Activated naive CD8-positive, alpha-beta T cell treated with anti-CD3 and anti-CD28 coated beads, Interleukin-2, amount 10 ng/mL, durations not matched to agents 7 days and 5 days (primary cell): ENCODE data around the gene ERBB4. TPM values are rescaled to one million over a fixed set of nuclear protein-coding genes. Genes with fewer than 3 reads are reported as not detected.
"Not testable (repeated sequence)": the region's sequence is repeated elsewhere in the genome, so short reads cannot be mapped to it uniquely, and the experiment has no call there.

Experiments used
- ATAC-seq: fragments of 150-1000 bp; cut with Tn5 transposase; one replicate; pipeline ENCODE4 v1.10.0; 2021; ENCODE audit warnings: low read depth, moderate library complexity
- POLR2A ChIA-PET: fragments of 350-600 bp; sonication (Branson Sonifier 250); formaldehyde crosslinking; loops from one replicate; lab custom pipeline; 2021; ENCODE audit warnings: antibody characterized with exemption; lab: Charles Lee
- DNase-seq: peaks from one replicate; pipeline ENCODE4 v3.0.0; 2021
- H3K27ac Mint-ChIP-seq: one replicate; pipeline ENCODE4 v1.8.0; 2022; ENCODE audit warnings: mild to moderate bottlenecking, mixed read lengths
- H3K27me3 Mint-ChIP-seq: one replicate; pipeline ENCODE4 v1.8.0; 2022; ENCODE audit warnings: mild to moderate bottlenecking, moderate library complexity, mixed read lengths
- H3K36me3 Mint-ChIP-seq: one replicate; pipeline ENCODE4 v1.8.0; 2021; ENCODE audit warnings: mild to moderate bottlenecking, mixed read lengths
- H3K4me1 Mint-ChIP-seq: one replicate; pipeline ENCODE4 v1.8.0; 2021; ENCODE audit warnings: mixed read lengths
- H3K4me3 Mint-ChIP-seq: one replicate; pipeline ENCODE4 v1.8.0; 2022; ENCODE audit warnings: mild to moderate bottlenecking, moderate library complexity, mixed read lengths
- H3K9me3 Mint-ChIP-seq: one replicate; pipeline ENCODE4 v1.8.0; 2021; ENCODE audit warnings: mixed read lengths
- total RNA-seq, 2 experiments: library from RNA; stranded (reverse); gene quantifications; one replicate each; pipeline ENCODE4 v1.2.3, GENCODE V29; 2021

The ERBB4 gene
- total RNA-seq, 2 experiments from 2014 or later, result not detected

GRCh38 chr2:212271583-212271982 lies 267.0 kb downstream of the ERBB4 start:
- no peaks in the 10 kb centered on the region for H3K27me3 Mint-ChIP-seq
- no peak overlapping the region for H3K27ac Mint-ChIP-seq
- no peak for DNase-seq
- no peaks in the 10 kb centered on the region for H3K36me3 Mint-ChIP-seq
- H3K9me3 Mint-ChIP-seq, result no peaks in the 10 kb centered on the region
- no peaks in the 10 kb centered on the region for H3K4me1 Mint-ChIP-seq
- no peak for ATAC-seq
- POLR2A ChIA-PET, result no interaction called here
- H3K4me3 Mint-ChIP-seq, result no peak overlapping the region

- DNase-seq (no peak), ATAC-seq (no peak)
- Mint-ChIP-seq H3K27ac (no peak overlapping the region), H3K36me3 (no peaks in the 10 kb centered on the region), H3K9me3 (no peaks in the 10 kb centered on the region), H3K4me3 (no peak overlapping the region), H3K4me1 (no peaks in the 10 kb centered on the region), H3K27me3 (no peaks in the 10 kb centered on the region)
- POLR2A ChIA-PET, result no interaction called here
These were observed 269.6 kb downstream of the ERBB4 start for GRCh38 chr2:212269005-212269404.

GRCh38 chr2:212266297-212266696 lies 272.3 kb downstream of the ERBB4 start:
- H3K4me3 Mint-ChIP-seq, result no peak overlapping the region
- H3K27me3 Mint-ChIP-seq, result no peaks in the 10 kb centered on the region
- no peaks in the 10 kb centered on the region for H3K4me1 Mint-ChIP-seq
- ATAC-seq (no peak), DNase-seq (no peak)
- H3K27ac Mint-ChIP-seq, result no peak overlapping the region
- no peaks in the 10 kb centered on the region for H3K36me3 Mint-ChIP-seq
- POLR2A ChIA-PET, result no interaction called here
- H3K9me3 Mint-ChIP-seq, result no peaks in the 10 kb centered on the region

GRCh38 chr2:212265777-212266176 lies 272.8 kb downstream of the ERBB4 start:
- Mint-ChIP-seq H3K36me3 (no peaks in the 10 kb centered on the region), H3K4me3 (no peak overlapping the region), H3K27me3 (no peaks in the 10 kb centered on the region), H3K27ac (no peak overlapping the region), H3K9me3 (no peaks in the 10 kb centered on the region), H3K4me1 (no peaks in the 10 kb centered on the region)
- DNase-seq (no peak), ATAC-seq (no peak)
- POLR2A ChIA-PET, result no interaction called here

GRCh38 chr2:212264187-212264586 lies 274.4 kb downstream of the ERBB4 start:
- Mint-ChIP-seq H3K36me3 (no peaks in the 10 kb centered on the region), H3K27ac (no peak overlapping the region), H3K4me3 (no peak overlapping the region), H3K4me1 (no peaks in the 10 kb centered on the region), H3K27me3 (no peaks in the 10 kb centered on the region), H3K9me3 (no peaks in the 10 kb centered on the region)
- ATAC-seq, result no peak
- POLR2A ChIA-PET, result no interaction called here
- no peak for DNase-seq

GRCh38 chr2:212259226-212259625 lies 279.4 kb downstream of the ERBB4 start:
- H3K27me3 Mint-ChIP-seq, result no peaks in the 10 kb centered on the region
- DNase-seq, result no peak
- POLR2A ChIA-PET, result no interaction called here
- no peak for ATAC-seq
- H3K4me1 Mint-ChIP-seq, result no peaks in the 10 kb centered on the region
- no peaks in the 10 kb centered on the region for H3K9me3 Mint-ChIP-seq
- no peaks in the 10 kb centered on the region for H3K36me3 Mint-ChIP-seq
- no peak overlapping the region for H3K27ac Mint-ChIP-seq
- no peak overlapping the region for H3K4me3 Mint-ChIP-seq

GRCh38 chr2:212254339-212254738 lies 284.3 kb downstream of the ERBB4 start:
- no peak for ATAC-seq
- H3K27me3 Mint-ChIP-seq, result no peaks in the 10 kb centered on the region

GRCh38 chr2:212249451-212249850 lies 289.2 kb downstream of the ERBB4 start:
- H3K9me3 Mint-ChIP-seq, result no peaks in the 10 kb centered on the region
- no peaks in the 10 kb centered on the region for H3K36me3 Mint-ChIP-seq
- no peaks in the 10 kb centered on the region for H3K4me1 Mint-ChIP-seq
- no peak overlapping the region for H3K4me3 Mint-ChIP-seq
- no peak for DNase-seq
- no peak for ATAC-seq
- no peaks in the 10 kb centered on the region for H3K27me3 Mint-ChIP-seq
- H3K27ac Mint-ChIP-seq, result no peak overlapping the region
- POLR2A ChIA-PET, result no interaction called here

More at GRCh38 chr2:212254339-212254738, 284.3 kb downstream of the ERBB4 start:
- POLR2A ChIA-PET, result no interaction called here
- no peak overlapping the region for H3K27ac Mint-ChIP-seq
- H3K4me3 Mint-ChIP-seq, result no peak overlapping the region
- H3K36me3 Mint-ChIP-seq, result no peaks in the 10 kb centered on the region
- DNase-seq, result no peak
- no peaks in the 10 kb centered on the region for H3K9me3 Mint-ChIP-seq
- no peaks in the 10 kb centered on the region for H3K4me1 Mint-ChIP-seq

- Mint-ChIP-seq H3K27me3 (no peaks in the 10 kb centered on the region), H3K36me3 (no peaks in the 10 kb centered on the region), H3K9me3 (no peaks in the 10 kb centered on the region), H3K4me3 (no peak overlapping the region), H3K4me1 (no peaks in the 10 kb centered on the region), H3K27ac (no peak overlapping the region)
- POLR2A ChIA-PET, result no interaction called here
- no peak for ATAC-seq
- DNase-seq, result no peak
These were observed 292.7 kb downstream of the ERBB4 start for GRCh38 chr2:212245880-212246279.

- POLR2A ChIA-PET, result no interaction called here
- no peaks in the 10 kb centered on the region for H3K36me3 Mint-ChIP-seq
- no peaks in the 10 kb centered on the region for H3K27me3 Mint-ChIP-seq
- ATAC-seq (no peak), DNase-seq (no peak)
- H3K9me3 Mint-ChIP-seq, result no peaks in the 10 kb centered on the region
- no peaks in the 10 kb centered on the region for H3K4me1 Mint-ChIP-seq
- H3K4me3 Mint-ChIP-seq, result no peak overlapping the region
- no peak overlapping the region for H3K27ac Mint-ChIP-seq
These were observed 295.9 kb downstream of the ERBB4 start for GRCh38 chr2:212242724-212243123.

- H3K27ac Mint-ChIP-seq, POLR2A ChIA-PET: not testable (repeated sequence)
These were observed 300.4 kb downstream of the ERBB4 start for GRCh38 chr2:212238152-212238551.

GRCh38 chr2:212237350-212238095 lies 301.1 kb downstream of the ERBB4 start:
- Mint-ChIP-seq H3K36me3 (no peaks in the 10 kb centered on the region), H3K9me3 (peaks cover 3% of the 10 kb centered on the region), H3K4me1 (no peaks in the 10 kb centered on the region), H3K27ac (no peak overlapping the region), H3K4me3 (no peak overlapping the region), H3K27me3 (no peaks in the 10 kb centered on the region)
- POLR2A ChIA-PET, result no interaction called here
- ATAC-seq, result no peak
- DNase-seq, result no peak

More at GRCh38 chr2:212238152-212238551, 300.4 kb downstream of the ERBB4 start:
- not testable (repeated sequence) for H3K36me3 Mint-ChIP-seq, DNase-seq, H3K4me1 Mint-ChIP-seq, ATAC-seq, H3K4me3 Mint-ChIP-seq, H3K27me3 Mint-ChIP-seq, H3K9me3 Mint-ChIP-seq

GRCh38 chr2:212228743-212229171 lies 309.8 kb downstream of the ERBB4 start:
- Mint-ChIP-seq H3K4me1 (no peaks in the 10 kb centered on the region), H3K27me3 (no peaks in the 10 kb centered on the region), H3K9me3 (peaks cover 2% of the 10 kb centered on the region), H3K36me3 (no peaks in the 10 kb centered on the region), H3K27ac (no peak overlapping the region), H3K4me3 (no peak overlapping the region)
- ATAC-seq (no peak), DNase-seq (no peak)
- POLR2A ChIA-PET, result no interaction called here

- H3K27ac Mint-ChIP-seq, result no peak overlapping the region
- POLR2A ChIA-PET, result no interaction called here
- no peaks in the 10 kb centered on the region for H3K4me1 Mint-ChIP-seq
- H3K36me3 Mint-ChIP-seq, result no peaks in the 10 kb centered on the region
- no peak overlapping the region for H3K4me3 Mint-ChIP-seq
- no peaks in the 10 kb centered on the region for H3K27me3 Mint-ChIP-seq
- DNase-seq (no peak), ATAC-seq (no peak)
- H3K9me3 Mint-ChIP-seq, result peaks cover 2% of the 10 kb centered on the region
These were observed 310.8 kb downstream of the ERBB4 start for GRCh38 chr2:212227755-212228154.
